ENCODE results near the gene MGP.

The MGP gene

DNA sequence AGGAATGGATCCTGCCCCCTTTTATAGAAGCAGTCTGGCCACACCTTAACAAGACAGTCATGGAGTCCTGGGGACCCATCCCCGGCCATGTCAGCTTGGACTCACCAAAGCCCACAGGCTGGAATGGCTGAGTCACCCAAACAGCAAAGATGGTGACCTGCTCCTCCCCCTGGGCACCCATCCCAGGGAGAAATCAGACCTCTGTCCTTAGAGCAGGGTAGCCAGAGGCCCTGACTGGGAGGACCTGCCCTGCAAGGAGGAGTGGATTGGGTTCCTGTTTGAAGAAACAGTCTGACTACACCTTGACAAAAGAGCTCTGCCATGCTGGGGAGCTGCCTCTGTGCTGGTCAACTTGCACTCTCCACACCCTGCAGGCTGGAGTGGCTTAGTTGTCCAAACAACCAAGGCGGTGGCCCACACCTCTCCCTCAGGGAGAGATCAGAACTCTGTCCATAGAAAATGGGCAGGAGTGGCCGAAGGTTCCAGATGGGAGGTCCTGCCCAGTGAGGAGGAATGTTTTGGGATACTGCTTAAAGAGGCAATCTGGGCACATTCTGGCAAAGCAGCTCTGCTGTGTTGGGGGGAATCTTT lies 16.6 kb downstream of the MGP start:
- no peak for DNase-seq (ENCODE audit: low read depth)
- TF ChIP-seq, protein P1, sequence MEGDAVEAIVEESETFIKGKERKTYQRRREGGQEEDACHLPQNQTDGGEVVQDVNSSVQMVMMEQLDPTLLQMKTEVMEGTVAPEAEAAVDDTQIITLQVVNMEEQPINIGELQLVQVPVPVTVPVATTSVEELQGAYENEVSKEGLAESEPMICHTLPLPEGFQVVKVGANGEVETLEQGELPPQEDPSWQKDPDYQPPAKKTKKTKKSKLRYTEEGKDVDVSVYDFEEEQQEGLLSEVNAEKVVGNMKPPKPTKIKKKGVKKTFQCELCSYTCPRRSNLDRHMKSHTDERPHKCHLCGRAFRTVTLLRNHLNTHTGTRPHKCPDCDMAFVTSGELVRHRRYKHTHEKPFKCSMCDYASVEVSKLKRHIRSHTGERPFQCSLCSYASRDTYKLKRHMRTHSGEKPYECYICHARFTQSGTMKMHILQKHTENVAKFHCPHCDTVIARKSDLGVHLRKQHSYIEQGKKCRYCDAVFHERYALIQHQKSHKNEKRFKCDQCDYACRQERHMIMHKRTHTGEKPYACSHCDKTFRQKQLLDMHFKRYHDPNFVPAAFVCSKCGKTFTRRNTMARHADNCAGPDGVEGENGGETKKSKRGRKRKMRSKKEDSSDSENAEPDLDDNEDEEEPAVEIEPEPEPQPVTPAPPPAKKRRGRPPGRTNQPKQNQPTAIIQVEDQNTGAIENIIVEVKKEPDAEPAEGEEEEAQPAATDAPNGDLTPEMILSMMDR (conservative IDR thresholded peaks at IDR 0.05; ENCODE audit: low read length), result no peak
- H3K4me3 ChIP-seq (ENCODE audit: low read length), result no peak overlapping the region

DNA sequence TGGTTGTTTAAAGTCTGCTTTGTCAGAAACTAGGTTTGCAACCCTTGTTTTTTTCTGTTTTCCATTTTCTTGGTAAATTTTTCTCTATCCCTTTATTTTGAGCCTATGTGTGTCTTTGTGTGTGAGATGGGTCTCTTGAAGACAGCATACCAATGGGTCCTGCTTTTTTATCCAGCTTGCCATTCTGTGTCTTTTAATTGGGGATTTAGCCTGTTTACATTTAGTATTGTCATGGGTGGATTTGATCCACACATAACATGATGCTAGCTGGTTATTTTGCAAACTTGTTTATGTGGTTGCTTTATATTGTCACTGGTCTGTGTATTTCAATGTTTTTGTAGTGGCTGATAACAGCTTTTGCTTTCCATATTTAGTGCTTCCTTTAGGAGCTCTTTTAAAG lies 25.2 kb downstream of the MGP start:
- no peak for DNase-seq (ENCODE audit: low read depth)
- H3K4me3 ChIP-seq (ENCODE audit: low read length), result no peak overlapping the region
- TF ChIP-seq, protein P1 (conservative IDR thresholded peaks at IDR 0.05; ENCODE audit: low read length), result no peak

DNA sequence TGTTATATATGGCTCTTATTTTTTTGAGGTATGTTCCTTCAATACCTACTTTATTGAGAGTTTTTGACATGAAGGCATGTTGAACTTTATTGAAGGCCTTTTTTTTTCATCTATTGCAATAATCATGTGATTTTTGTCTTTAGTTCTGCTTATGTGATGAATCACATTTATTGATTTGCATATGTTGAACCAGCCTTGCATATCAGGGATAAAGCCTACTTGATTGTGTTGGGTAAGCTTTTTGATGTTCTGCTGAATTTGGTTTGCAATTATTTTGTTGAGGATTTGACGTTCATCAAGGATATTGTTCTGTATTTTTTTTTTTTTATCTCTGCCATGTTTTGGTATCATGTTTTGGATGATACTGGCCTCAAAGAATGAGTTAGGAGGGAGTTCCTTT lies 27.1 kb downstream of the MGP start:
- no peak overlapping the region for H3K4me3 ChIP-seq (ENCODE audit: low read length)
- TF ChIP-seq, protein P1 (conservative IDR thresholded peaks at IDR 0.05; ENCODE audit: low read length), result no peak
- no peak for DNase-seq (ENCODE audit: low read depth)

DNA sequence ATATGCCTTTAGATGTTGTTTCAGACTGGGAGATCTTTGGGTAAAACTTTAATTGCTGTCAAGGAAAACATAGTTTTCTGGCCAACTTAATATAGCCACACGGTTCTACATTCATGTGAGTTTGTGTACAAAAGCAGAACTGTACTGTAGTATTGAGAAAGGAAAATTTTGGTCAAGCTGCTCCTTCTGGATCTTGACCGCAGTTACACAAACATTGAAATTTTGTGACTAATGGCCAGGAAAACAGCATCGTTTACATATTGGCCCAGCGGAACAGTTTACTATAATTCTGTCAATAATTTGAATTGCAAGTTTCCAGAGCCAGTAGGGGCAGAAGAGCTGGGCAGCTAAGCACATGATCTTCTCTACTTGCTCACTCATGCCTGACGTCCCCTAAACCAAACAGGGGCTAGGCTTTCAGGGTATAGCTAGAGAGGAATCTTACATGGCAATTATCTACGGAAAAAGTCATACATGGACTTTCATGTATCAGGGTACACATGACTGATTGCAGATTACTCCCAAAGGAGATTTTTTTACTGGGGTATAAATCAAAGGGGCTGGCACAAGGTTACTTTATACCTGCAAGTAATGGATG lies 31.0 kb downstream of the MGP start:
- TF ChIP-seq, protein P1 (conservative IDR thresholded peaks at IDR 0.05; ENCODE audit: low read length), result no peak
- DNase-seq (ENCODE audit: low read depth), result peak; percentile 52
- no peak overlapping the region for H3K4me3 ChIP-seq (ENCODE audit: low read length)

DNA sequence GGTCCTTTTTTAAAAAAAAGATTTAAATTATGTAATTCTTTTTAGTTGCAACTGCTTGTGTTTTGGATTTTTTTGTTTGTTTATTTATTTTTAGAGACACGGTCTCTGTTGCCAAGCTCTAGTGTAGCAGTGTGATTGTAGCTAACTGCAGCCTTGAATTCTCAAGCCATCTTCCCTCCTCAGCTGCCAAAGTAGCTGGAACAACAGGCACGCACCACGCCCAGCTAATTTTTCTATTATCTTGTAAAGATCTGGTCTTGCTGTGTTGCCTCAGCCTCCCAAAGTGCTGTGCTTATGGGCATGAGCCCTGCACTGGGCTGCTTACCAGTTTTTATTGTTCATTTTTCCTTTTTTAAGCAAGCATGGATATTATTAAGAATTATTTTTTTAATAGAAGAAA lies 31.7 kb downstream of the MGP start:
- peak; percentile 21 for DNase-seq (ENCODE audit: low read depth)
- TF ChIP-seq, protein P1 (conservative IDR thresholded peaks at IDR 0.05; ENCODE audit: low read length), result no peak
- no peak overlapping the region for H3K4me3 ChIP-seq (ENCODE audit: low read length)

DNA sequence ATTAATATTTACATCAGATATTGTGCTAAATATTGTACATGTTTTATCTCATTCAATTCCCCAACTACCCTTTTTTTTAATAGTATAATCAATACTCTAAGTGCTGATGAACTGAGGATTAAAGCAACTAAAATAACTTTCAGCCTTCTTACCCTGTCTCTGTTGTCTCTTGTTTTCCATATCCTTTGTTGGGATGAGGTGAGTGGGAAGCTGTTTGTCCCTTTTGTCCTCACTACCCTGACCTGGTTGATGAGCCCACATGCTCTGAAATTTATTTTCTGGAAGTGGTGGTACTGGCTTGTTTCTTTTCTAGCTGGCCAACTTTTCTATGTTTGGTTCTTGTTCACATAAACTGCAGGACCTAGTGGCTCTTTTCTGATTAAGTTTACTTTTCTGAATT lies 32.8 kb downstream of the MGP start:
- no peak overlapping the region for H3K4me3 ChIP-seq (ENCODE audit: low read length)
- TF ChIP-seq, protein P1 (conservative IDR thresholded peaks at IDR 0.05; ENCODE audit: low read length), result no peak
- DNase-seq (ENCODE audit: low read depth), result no peak

DNA sequence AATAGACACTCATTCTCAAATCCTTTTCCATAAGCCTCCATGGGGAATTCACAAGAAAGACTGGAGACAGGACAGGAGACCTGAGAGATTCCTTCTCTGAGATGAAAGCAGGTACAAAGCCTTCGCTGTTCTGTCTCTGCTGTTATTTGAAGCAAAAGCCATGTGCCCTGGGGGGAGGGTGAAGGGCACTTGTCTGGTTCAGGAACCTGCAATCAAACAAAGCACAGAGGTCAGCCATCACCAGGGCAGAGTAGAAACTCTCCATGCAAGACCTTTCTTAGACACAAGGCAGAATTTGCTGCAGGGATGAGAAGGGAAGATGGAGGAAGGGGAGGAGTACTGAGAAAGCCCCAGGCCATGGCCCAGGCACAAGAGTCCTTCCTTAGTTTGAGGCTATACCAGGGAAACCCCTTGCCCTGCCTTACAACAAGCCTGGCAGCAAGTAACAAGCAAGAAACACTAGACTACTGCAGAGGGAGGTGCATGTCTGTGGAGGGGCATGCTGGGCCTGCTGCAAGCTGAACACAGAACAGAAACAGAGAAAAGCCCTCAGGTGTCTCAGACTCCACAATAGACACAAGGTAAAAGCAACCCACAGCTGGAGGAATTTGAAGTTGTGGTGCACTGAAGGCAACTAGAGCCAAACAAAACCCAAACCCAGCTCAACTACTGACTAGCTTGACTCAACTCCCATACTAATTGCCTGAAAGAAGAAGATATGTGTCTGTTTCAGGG lies 34.6 kb downstream of the MGP start:
- TF ChIP-seq, protein P1 (conservative IDR thresholded peaks at IDR 0.05; ENCODE audit: low read length), result no peak
- no peak for DNase-seq (ENCODE audit: low read depth)
- H3K4me3 ChIP-seq (ENCODE audit: low read length), result no peak overlapping the region
